HuH-7.5 (cell line): Measurements from ENCODE around the gene KLHL29.

Source experiments
- DNase-seq: peaks from one replicate; pipeline ENCODE4 v3.0.0; 2011; ENCODE audit warnings: low spot score

The KLHL29 gene

DNA sequence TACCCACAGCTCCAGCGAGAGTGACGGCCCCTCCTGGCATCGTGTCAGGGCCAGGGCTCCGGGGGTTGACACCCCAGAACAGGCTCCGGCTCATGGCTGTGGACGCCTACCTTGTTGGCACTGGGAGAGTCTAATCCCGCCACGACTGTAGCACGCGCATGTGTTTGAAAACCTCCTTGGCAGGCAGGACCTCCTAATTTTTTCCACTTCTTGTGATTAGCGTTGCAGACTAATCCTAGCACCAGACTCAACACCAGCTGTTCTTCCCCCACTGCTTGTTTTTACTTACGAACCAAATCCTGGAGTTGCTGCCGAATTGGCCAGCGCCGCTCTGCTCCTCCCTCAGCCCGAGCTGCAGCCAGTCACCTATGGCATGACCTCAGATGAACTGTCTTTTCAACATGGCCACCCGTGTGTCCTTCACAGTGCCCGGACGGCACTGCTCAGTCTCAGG, 110.7 kb downstream of the KLHL29 start:
- no peak for DNase-seq

DNA sequence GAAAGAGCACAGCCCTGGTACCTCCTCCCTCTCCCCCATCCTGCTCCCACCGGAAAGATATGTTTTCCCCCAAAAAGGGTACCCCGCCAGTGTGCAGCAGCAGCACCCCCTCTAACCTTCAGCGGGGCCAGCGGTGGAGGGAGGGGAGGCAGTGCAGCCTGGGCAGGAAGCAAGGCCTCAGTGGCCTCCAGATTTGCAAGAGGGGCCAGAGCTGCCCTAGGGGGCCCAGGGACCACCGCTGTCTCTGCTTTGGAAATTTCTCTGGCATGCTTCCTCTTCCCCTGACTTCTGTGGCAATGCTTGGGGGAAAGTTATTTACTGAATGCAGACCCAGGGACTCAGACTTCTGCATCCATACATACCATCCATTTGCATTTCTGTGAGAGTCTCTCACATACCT, 111.5 kb downstream of the KLHL29 start:
- DNase-seq = no peak

- no peak for DNase-seq
Observed at GRCh38 chr2:23497063-23497462, 112.1 kb downstream of the KLHL29 start.

GRCh38 chr2:23497536-23497935, 112.6 kb downstream of the KLHL29 start:
- no peak for DNase-seq

- DNase-seq = no peak
Observed at GRCh38 chr2:23498943-23499342, 114.0 kb downstream of the KLHL29 start.

DNA sequence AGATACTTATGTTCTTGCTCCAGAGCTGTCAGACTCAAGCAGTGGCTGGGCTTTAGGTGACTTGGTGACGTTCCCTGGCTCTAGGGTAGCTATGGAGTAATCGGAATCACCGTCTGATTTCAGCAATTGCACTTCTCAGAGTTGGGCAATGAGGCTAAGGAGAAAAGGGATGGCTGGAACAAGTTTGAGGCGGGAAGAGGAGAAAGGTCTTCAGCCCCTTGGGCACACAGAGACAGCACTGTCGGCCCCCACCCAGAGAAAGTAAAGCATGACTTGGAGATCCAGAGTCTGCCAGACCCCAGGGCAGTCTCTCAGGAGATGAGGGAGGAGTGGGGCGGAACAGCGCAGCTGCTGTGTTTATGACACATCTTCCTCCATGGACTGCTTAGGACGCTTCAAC, 114.5 kb downstream of the KLHL29 start:
- no peak for DNase-seq

- DNase-seq = no peak
Observed at GRCh38 chr2:23500836-23501235, 115.9 kb downstream of the KLHL29 start.

- DNase-seq = no peak
Observed at GRCh38 chr2:23502096-23502495, 117.1 kb downstream of the KLHL29 start.

- DNase-seq = no peak
Observed at GRCh38 chr2:23503097-23503496, 118.1 kb downstream of the KLHL29 start.

GRCh38 chr2:23503682-23504081, 118.7 kb downstream of the KLHL29 start:
- no peak for DNase-seq

- no peak for DNase-seq
Observed at GRCh38 chr2:23504591-23504990, 119.6 kb downstream of the KLHL29 start.

- no peak for DNase-seq
Observed at GRCh38 chr2:23505218-23505983, 120.4 kb downstream of the KLHL29 start.

DNA sequence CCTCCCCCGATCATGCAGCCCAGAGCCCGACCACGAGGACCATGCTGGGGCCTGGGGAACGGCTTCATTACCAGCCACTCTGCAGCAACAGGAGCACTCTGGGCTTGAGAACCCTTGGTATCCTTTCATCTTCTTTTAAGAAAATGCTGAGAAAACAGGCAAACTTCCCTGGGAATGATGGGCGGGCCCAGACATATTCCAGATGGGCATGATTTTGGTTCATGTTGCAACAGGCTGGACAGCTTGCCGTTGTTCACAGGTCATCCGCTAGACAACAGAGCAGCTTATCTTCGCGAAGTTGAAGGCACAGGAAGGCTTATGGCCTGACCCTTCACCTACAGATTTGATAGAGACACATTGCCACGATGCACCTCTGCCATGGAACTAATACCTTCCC, 121.0 kb downstream of the KLHL29 start:
- DNase-seq = no peak

GRCh38 chr2:23506531-23507266, 121.7 kb downstream of the KLHL29 start:
- DNase-seq = no peak

GRCh38 chr2:23507267-23508065, 122.5 kb downstream of the KLHL29 start:
- no peak for DNase-seq

DNA sequence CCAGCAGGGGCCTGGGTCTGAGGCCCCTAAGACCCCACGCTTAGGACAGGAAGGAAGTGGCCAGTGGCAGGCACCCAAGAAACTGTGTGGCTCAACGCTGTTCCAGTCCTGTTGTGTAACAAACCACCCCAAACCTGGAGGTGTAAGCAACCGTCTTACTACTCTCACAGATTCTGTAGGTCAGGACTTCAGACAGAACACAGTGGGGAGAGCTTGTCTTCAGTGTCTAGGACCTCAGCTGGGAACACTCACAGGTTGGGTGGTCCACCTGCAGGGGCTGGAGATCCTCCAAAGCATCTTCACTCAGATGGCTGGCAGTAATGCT, 123.0 kb downstream of the KLHL29 start:
- no peak for DNase-seq

- DNase-seq = no peak
Observed at GRCh38 chr2:23509103-23509502, 124.1 kb downstream of the KLHL29 start.

DNA sequence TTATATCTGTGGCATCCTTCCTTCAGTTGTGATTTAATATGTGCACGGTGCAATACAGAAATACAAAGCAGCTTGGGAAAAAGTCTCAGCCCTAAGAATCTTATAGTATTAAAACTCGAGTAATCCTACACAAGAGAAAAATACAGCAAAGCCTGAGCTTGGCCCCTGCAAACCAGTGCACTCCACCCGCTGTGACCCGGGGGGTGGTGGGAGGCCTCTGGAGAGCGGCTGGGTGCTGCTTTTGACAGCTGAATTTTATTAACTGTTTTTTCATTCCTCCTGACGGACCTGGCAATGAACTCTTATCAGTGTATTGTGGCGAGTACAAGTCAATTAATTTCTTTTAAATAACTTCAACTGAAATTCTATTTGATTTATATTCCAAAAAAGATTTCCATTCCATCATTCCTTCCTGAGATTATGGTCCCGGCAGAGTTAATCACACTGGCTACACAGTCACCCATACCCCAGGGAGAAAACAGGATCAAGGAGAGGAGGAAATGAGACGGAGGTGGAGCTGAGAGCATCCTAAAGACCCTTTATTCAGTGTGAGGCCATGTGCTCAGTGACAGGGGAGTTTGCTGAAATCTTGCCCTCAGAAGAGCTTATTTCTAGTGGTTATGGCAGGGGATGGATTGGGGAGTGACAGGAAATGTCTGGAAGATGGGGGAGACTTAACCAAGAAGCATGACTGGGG, 124.8 kb downstream of the KLHL29 start:
- no peak for DNase-seq

- no peak for DNase-seq
Observed at GRCh38 chr2:23510471-23510870, 125.5 kb downstream of the KLHL29 start.

DNA sequence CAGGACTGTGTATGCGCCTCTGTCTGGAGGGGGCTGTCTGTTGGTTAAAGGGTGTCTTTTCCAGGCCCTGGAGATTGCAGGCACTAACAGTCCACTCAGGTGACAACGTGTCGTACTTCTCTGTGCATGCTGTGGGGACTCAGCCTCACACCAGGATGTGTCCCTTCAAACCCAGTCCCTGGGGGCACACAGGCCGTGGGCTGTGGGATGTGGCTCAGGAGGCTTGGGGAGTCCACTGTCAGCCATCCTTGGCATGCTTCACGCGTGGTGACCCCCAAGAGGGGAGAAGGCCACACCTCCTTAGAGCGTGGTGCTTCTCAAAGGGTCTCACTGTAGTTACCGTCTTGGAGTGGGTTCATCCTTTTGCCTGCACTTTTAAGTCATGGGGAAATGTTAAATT, 127.8 kb downstream of the KLHL29 start:
- no peak for DNase-seq

DNA sequence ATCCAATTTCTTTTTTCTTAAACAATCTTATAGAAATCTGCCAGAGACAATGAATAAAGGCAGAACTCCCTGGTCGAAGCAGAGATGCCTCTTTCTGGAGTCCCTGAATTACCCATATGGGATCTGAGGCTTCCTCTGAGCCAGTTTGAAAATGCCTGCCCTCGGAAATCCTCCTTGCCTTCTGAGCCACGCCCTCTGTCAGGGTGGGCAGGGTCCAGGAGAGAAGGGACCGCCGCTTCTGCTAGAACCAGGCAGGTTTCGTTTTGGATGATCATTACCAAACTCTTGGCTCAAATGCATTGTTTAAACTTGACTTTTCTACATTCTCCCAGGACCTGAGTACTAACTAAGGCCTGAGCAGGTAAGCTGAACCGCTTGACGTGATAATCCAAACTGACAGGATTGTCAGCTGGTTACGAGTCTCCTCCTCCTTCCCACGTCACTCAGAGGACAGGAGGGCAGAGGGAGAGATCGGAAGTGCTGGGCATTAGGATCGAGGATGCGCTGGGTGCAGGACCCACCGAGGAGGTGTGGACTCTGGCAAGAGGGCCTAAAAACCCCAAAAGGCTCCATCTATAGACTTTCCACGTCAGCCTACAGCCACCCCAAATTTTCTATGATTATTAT, 128.4 kb downstream of the KLHL29 start:
- no peak for DNase-seq
